Fibroblast of gingiva (primary cell): ENCODE measurements around the gene F10.
"Not testable (repeated sequence)": the region's sequence is repeated elsewhere in the genome, so short reads cannot be mapped to it uniquely, and the experiment has no call there.

Experiments used
- DNase-seq: peaks from one replicate; pipeline ENCODE4 v3.0.0-alpha.2; 2011; ENCODE audit warnings: low read depth

Gene F10

DNA sequence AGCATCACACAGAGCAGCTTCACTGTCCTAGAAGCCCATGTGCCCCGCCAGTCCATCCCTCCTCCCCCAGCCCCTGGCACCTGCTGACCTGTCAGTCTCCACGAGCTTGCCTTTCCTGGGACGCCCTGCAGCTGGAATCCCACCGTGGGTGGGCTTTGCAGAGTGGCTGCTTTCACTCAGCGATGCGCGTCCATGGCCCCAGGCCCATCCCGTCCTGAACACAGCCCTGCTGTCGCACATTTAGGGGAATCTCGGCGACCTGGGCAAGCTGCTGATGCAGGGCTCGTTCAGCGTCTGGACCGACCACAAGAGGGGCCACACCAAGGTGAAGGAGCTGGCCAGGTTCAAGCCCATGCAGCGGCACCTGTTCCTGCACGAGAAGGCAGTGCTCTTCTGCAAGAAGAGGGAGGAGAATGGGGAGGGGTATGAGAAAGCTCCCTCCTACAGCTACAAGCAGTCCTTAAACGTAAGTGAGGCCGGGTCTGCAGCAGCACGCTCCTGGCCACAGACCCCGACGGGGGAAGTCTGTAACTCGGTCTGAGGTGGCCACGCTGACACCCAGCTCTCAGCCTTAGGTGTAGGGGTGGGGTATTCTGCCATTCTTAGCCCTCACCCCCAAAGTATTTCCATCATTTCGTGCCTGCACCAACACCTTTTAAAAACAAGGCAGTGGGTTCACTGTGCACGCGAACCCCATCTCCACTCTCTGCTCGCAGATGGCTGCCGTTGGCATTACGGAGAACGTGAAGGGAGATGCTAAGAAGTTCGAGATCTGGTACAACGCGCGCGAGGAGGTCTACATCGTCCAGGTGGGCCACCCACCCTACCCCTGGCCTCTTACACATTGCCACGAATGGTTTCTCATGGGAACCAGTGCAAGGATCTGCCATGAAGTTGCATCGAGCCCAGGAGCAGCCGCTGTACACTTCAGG, 35.3 kb upstream of the F10 start:
- DNase-seq = no peak

DNA sequence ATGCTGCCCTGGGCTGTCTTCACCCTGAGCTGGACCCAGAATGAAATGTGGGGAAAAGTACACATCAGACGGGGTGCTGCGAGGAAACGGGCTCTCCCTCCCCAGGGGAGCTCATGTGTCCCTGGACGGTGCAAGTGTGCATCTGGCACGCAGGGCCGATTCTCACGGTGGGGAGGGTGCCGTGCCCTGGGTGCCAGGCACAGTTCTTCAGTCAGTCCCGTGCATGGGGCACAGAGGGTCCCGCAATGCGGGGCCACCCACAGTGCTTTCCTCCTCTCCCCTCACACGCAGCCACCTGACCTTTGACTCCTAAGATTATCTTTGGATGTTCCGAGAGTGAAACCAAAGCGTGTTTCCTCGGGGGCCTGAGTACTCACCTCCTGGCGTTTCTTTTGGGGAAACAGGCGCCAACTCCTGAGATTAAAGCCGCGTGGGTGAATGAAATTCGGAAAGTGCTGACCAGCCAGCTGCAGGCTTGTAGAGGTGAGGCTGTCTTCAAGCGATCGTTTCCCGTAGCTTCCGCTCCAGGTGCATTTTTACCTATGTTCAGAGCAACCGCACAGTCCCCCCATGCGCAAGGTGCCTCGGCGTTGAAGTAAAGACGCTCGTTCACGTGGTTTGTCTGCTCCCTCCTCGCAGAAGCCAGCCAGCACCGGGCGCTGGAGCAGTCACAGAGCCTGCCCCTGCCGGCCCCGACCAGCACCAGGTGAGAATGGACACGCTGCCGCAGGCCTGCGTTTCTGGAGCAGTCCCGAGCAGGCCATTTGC, 34.5 kb upstream of the F10 start:
- DNase-seq = no peak

DNA sequence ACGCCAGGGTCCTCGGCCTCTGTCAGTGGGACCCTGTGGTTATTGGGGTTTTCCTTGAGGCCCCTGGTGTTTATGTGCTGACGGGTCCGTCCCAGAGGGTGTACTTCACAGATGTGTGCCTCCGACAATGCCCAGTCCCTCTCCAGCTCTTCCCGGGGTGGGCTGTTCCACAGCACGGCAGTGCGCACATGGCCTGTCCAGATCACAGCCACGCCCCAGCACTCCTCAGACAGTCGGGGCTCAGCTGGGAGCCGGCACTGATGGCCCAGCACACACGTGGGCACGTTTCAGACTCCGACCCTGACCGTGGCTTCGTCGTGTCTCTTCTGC, 33.9 kb upstream of the F10 start:
- no peak for DNase-seq

DNA sequence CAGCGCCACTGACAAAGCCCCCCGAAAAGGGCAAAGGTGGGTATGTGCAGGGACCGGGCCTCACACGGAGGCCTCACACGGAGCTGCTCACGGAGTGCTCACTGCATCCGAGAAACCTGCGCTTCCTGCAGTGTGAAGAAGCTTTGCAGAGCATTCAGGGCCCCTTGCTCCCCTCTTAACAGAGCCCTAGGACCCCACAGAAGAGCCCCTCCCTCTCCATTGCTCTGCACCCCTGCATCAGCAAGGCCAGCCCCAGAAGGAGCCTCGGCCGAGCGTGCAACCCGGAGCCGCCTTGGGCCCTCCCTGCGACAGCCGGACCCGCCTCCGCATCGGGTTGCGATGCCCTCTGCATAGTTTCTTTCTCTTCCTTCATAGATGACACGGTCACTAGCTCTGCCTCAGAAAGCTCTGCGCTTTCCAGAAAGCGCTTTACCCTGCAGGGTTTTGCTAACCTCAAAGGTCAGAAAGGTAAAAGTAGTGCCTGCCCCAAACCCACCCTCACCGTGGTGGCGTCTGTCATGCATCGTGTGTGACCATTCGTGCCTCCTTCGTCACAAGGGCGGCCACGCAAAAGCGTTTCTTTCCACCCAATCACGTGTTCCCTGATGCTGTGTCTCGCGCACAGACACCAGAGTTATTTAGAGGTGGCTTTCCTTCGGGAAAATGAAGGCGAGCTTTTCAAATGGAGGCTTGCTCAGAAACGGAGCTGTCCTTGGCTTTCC, 32.7 kb upstream of the F10 start:
- no peak for DNase-seq

DNA sequence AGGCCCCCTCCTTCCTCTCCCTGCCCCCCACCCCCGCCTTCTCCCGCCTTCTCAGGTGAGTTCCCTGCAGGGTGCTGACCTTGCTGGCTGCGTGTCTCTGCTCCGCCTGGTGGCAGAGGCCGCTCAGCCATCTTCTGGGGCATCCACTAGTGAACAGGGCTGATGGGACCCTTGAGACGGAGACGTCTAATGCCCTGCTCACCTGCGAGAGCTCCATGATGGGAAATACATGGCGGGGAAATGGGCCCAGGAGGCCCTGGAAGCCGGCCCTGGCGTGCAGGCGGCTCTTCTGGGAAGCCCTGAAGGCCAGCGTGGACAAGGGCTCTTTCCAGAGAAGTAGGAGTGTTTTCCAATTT, 32.2 kb upstream of the F10 start:
- no peak for DNase-seq

DNA sequence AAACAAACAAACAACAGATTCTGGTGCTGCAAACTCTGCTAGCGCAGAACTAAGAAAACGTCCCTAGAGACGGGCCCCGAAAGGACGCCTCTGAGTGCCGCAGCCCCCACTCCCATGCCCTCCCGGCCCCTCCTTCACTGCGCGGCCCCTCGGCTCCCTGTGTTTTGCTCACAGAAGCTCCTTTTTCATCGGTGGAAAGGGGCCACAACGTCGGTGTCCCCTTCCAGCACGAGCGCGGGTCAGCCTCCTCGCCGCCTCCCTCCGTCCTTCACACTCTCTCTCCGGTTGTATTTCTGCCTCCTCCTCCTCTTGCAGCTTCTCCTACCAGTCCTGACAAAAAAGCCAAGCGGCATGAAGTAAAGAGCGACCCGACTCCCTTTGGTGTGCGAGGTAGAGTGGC, 31.8 kb upstream of the F10 start:
- no peak for DNase-seq

DNA sequence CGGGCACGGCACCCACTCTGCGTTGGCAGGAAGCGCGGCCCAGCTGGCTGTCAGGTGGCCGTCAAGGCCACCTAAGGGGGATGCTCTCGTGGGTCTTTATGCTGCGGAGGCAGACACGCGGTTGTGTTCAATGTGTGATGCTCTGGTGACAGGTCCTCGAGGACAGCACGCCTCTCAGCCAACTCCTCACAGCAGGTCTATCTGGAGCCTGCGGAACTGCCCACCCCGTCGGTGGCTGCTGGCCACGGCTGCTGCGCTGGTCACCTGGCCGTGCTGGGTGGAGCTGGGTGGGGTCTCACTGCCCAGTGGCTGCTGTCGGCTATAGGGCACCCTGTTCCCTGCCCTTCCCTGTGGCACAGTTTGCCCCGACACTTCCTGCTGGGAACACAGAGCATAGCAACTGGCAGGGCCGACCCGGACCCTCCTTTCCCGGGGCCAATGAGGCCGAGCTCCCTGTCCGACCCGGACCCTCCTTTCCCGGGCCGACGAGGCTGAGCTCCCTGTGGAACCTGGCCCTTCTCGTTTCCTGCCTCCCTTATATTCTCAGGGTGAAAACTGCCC, 31.3 kb upstream of the F10 start:
- DNase-seq = no peak

DNA sequence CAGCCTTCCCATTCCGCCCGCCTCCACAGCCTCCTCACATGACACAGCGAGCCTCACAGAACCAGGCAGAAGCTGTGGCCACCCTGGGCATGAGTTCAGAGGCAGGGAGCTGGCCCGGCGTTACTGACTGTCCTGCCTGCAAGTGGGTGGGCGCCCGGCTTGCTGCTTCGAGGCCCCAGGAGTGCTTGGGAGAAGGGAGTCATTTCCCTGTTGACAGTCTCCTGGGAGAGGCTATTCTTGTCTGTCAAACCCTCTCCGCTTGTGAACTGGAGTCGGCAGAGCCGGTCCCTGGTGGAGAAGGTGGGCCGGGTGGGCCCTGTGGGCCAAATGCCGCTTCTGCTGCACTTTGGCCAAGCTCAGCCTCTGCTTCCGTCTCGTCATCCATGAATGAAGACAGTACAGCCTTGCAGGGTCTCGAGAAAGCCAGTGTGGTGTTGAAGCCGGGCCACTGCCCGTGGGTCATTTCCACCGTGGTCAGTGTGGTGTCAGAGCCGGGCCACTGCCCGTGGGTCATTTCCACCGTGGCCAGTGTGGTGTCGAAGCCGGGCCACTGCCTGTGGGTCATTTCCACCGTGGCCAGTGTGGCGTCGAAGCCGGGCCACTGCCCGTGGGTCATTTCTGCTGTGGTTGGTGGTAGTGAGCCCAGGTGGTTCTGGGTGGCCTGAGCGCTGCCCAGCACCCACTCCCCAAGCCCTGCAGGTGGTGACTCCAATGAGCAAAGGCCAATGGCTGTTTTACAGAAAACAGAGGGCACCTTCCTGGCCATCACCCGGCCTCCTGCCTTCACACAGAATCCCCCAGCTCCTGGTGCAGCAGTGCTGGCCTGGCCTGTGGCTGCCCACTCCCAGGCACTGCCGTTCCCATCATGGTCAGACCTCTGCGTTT, 30.5 kb upstream of the F10 start:
- DNase-seq = no peak

DNA sequence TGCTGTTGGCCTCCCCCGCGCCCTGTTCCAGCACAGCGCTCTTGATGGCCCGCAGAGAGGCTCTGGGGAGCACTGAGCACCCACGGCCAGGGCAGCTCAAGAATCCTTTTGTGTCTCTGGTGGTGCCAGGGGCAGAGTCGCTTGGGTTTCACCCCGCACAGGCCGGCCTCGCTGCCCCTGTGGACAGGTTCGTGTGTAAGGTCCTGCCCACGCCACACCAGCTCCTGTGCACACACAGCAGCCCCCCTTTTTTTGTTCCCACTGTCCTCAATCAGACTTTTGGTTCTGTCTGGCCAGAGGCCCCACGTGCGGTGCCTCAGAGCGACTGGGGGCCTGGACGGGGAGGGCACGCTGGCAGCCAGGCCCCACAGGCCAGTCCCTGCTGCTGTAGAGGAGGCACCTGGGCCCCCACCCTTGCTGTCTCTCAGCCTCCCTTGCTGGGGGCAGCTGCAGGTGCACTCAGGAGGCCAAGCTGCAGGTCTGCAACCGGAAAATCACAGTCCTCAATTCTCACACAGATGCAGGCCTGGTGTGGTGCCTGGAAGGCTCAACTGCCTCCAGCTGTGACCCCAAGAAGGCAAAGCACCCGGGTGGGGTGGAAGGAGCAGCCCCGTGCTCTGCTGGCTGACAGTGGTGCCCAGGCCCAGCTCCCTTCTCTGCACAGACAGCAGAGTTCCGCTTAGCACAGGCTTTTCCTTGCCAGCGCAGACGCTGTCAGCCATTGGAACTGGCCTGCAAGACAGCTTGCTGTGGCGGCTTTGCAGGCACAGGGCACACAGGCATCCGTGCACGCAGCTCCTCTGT, 29.6 kb upstream of the F10 start:
- no peak for DNase-seq

DNA sequence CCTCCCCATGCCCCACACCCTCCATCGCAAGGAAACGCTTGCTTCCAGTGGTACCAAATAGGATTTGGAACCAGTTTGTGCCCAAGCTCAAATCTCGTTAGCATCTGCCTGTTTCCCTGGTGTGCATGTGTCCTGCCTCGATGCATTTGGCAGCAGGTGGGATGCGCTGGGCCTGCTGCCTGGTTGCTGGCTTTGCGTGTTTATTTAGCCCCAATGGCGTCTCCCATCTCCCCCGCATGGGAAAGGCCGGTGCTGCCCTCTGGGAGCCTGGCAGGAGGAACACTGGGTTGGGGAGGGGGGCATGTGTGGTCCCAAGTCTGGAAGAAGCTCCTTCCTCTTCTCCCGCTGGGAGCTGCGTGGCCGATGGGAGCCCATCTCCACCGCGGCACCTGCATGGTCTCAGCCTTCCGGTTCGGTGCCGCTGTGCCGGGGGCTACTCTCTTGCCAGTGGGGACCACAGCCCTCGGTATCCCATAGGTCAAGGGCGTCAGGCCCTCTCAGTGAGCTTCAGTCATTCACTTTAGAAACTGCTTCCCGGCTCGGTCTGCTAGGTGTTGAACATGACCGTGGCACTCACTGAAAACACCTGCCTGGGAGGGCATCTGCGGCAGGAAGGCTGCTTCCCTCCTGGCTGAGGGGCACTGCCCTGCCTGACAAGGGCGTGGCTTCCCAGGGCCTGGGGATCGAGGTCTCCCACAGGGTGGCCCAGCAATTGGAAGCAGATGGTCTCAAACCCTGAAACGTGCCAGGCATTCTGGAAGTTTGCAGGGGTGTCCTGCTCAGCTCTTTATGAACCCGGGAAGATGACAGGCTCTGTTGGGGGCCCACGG, 28.8 kb upstream of the F10 start:
- no peak for DNase-seq

DNA sequence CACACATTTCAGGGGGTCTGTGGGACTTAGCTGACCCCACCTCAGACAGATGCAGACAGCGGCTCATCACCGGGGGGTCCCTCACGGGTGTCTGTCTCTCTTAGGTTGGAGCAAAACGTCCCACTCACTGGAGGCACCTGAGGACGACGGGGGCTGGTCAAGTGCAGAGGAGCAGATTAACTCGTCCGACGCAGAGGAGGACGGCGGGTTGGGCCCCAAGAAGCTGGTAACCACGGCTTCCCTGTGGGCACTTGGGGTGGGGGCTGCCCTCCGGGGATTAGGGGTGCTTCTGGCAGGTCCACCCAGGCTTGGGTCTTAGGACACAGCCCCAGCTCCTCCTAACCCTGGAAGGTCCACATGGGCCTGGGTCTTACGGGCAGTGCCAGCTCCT, 28.2 kb upstream of the F10 start:
- no peak for DNase-seq

DNA sequence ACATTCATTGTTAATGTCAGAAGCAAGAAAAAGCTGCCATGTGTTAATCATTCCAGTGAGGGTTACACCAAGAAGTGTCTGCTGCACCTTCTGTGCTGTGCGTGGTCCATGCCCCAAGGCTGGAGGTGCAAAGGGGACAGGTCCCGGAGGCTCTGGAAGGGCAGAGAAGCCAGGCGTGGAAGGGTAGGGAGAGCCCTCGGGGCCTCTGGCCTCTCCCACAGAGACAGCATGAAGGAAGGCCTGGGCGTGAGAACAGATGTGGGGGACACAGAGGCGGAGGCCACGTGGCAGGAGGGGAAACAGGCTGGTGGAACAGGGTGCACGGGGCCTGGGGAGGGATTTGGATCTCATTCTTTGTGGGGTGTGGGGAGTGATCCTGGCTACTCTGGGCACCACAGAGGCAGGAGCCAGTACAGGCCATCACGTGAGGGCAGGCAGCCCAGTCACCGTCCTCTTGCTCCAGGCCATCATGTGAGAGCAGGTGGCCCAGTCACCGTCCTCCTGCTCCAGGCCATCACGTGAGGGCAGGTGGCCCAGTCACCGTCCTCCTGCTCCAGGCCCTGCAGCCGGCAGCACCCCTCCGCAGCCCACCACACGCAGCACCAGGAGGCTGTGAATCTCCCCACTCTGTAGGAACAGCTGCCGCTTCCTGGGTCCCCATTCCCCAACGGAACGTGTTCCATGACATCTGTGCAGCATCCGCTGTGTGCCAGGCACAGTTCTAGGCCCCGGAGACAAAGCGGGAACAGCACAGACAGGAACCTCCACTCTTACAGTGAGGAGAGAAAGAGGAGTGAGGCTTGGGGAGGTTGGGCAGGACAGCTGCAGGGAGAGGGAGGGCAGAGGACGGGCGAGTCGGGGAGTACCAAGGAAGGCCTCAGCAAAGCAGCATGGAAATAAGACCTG, 27.2 kb upstream of the F10 start:
- no peak for DNase-seq

DNA sequence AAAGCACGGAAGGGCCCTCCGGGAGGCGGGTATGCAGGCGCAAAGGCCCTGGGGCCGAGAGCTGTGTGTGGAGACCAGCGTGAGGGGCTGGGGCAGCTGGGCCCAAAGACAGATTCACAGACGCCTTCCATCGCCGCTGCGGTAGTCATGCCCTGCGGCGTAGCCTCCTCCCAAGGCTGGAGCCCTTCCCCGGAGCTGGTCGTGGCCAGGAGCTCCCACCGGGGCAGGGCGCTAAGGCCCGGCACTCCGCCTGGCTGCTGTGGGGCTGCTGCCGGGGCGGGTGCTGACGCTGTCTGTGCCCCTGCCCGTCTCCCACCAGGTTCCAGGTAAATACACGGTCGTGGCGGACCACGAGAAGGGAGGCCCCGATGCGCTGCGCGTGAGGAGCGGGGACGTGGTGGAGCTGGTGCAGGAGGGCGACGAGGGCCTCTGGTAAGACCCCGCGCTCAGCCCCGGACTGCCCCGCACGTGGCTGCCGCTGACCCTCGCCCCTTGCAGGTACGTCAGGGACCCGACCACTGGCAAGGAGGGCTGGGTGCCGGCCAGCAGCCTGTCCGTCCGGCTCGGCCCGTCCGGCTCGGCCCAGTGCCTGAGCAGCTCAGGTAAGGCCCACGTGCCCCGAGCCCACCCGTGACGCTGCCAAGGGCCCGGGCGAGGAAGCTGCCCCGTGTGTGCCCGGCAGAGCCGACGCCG, 26.4 kb upstream of the F10 start:
- DNase-seq = no peak

DNA sequence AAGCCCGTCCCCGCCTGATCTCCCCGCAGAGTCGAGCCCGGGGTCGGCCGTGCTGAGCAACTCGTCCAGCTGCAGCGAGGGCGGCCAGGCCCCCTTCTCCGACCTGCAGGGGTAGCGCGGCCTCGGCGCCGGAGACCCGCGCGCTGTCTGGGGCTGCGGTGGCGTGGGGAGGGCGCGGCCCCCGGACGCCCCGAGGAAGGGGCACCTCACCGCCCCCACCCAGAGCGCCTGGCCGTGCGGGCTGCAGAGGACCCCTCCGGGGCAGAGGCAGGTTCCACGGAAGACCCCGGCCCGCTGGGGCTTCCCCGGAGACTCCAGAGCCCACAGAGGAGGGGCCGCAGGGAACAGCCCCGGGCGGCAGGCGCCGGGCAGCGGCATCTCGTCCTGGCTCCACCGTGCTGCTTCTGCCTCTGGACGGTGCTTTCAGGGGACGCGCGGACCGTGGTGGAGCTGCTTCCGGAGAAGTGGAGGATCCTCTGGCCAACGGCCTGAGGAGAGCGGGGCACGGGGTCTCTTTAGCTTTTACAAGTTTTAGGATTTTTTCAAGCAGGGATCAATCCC, 25.8 kb upstream of the F10 start:
- DNase-seq = no peak

DNA sequence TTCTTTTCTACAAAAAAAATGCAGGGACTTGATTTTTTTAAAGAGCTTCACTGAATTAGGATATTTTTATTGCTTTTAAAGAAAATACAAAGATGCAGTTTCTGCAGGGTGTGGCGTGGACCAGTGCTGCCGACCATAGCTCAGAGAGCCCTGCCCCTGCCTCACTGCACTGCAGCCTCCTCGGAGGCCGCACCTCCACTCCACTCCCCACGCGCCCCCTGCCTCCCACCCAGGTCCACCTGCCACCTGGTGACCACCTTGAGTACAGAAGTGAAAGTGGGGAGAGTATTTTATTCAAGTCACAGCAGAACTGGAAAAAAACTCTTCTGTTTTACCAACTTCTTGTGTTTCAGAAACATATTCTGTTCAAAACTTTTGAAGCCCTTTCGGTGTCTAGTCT, 24.9 kb upstream of the F10 start:
- no peak for DNase-seq

DNA sequence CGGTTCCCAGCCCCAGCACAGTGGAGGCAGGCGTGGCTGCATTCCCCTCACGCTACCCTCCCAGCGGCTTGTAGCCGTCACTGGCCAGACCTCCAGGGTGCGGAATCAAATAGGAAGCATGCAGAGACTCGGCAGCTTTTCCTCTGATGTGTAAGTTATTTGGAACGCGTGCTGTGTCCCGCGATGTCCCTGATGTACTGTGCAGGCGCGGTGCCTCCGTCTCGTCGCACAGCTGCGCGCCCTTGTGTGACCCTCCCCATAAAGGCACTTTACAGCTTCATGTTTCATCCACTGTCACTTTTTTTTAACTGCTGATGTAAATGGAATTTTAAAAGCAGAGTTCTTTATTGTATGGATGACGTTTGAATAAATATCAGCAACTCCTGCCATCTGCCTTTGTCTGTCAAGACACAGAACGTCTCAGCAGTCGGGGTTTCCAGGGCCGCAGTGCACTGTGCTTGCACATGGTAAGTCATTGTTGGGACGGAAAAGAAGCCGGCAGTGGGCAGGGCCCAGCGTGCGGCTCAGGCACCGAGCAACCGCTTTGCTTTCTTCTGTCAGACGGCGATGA, 24.4 kb upstream of the F10 start:
- DNase-seq = no peak

DNA sequence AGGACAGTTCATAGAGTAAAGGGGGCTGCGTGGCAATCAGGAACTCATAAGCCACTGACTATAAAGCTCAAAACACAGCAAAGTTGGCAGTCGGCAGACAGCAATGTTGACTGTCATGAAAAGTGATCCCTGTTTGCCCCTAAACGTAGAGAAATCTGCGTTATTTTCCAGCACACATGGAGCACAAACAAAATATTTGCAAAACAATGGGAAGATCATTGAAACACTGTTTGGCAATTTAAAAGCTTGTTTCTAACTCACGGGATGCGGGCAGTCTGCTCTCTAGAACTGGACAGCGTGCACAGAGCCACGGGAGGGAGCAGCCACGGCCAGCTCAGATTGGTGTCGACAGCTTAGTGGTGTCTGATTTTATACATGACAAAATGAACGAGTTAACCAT, 23.5 kb upstream of the F10 start:
- DNase-seq = no peak

DNA sequence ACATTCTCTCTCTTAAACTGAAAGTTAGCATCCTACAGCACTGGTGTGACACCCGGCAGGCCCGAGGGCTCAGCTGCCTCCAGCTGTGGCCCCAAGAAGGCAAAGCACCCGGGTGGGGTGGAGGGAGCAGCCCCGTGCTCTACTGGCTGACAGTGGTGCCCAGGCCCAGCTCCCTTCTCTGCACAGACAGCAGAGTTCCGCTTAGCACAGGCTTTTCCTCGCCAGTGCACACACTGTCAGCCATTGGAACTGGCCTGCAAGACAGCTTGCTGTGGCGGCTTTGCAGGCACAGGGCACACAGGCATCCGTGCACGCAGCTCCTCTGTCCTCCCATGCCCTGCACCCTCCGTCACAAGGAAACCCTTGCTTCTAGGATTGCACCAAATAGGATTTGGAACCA, 20.3 kb upstream of the F10 start:
- DNase-seq = not testable (repeated sequence)
